Prostate gland (tissue), 2 donors: ENCODE results near the gene ELFN1.

Experiments used
- CTCF ChIP-seq, 4 experiments: fragments of 200-600 bp in 2 of 4; fragments of 450-650 bp in 2 of 4; sonication (generic) in 2 of 4; IDR thresholded peaks; 1 replicate in 3 of 4; 2 replicates in 1 of 4; pipeline ENCODE4 v1.5.1; 2016 to 2019; ENCODE audit warnings: antibody characterized with exemption in 4 of 4, mild to moderate bottlenecking in 2 of 4, moderate library complexity in 2 of 4
- POLR2A ChIP-seq: fragments of 450-650 bp; IDR thresholded peaks from one replicate; pipeline ENCODE4 v1.6.1; 2016; ENCODE audit warnings: antibody characterized with exemption, mild to moderate bottlenecking
- POLR2AphosphoS5 ChIP-seq: sonication (generic); formaldehyde crosslinking; IDR thresholded peaks from one replicate; pipeline ENCODE4 v1.6.1; 2017; ENCODE audit warnings: antibody characterized with exemption

GRCh38 chr7:1748839-1749173 is 78.7 kb downstream of the ELFN1 start:
- no peak for TF ChIP-seq POLR2A
- TF ChIP-seq CTCF (IDR thresholded peaks at IDR 0.05) = no peak
- no peak for TF ChIP-seq POLR2AphosphoS5
